HAP-1 (cell line): ENCODE data around the gene SLBP.

Experiments used
- DNase-seq, 2 experiments: peaks; one replicate each; pipeline ENCODE4 v3.0.0-alpha.2; 2016 to 2020; ENCODE audit warnings: low spot score in 2 of 2
- H3K27me3 ChIP-seq: fragments of 250-450 bp; sonication (Bioruptor Pico); 2 replicates; pipeline ENCODE4 v1.5.1; 2020; ENCODE audit warnings: low read depth, mild to moderate bottlenecking, moderate library complexity
- H3K36me3 ChIP-seq: fragments of 250-450 bp; sonication (Bioruptor Pico); replicated peaks from 2 replicates; pipeline ENCODE4 v1.5.1; 2020; ENCODE audit warnings: mild to moderate bottlenecking
- H3K4me1 ChIP-seq: fragments of 250-450 bp; sonication (Bioruptor Pico); 2 replicates; pipeline ENCODE4 v1.5.1; 2020; ENCODE audit warnings: mild to moderate bottlenecking
- H3K4me3 ChIP-seq: fragments of 250-450 bp; sonication (Bioruptor Pico); 2 replicates; pipeline ENCODE4 v1.5.1; 2020; ENCODE audit warnings: mild to moderate bottlenecking, moderate library complexity
- H3K9me3 ChIP-seq: fragments of 250-450 bp; sonication (Bioruptor Pico); 2 replicates; pipeline ENCODE4 v1.5.1; 2020; ENCODE audit warnings: mild to moderate bottlenecking, moderate library complexity
- in situ Hi-C: fragments of 300-500 bp; cut with MboI; formaldehyde crosslinking; loops from 3 replicates; pipeline ENCODE4 v1.14.3; 2020; ENCODE audit warnings: low sequenced_read_pairs, inconsistent platforms, mixed read lengths

SLBP gene

DNA sequence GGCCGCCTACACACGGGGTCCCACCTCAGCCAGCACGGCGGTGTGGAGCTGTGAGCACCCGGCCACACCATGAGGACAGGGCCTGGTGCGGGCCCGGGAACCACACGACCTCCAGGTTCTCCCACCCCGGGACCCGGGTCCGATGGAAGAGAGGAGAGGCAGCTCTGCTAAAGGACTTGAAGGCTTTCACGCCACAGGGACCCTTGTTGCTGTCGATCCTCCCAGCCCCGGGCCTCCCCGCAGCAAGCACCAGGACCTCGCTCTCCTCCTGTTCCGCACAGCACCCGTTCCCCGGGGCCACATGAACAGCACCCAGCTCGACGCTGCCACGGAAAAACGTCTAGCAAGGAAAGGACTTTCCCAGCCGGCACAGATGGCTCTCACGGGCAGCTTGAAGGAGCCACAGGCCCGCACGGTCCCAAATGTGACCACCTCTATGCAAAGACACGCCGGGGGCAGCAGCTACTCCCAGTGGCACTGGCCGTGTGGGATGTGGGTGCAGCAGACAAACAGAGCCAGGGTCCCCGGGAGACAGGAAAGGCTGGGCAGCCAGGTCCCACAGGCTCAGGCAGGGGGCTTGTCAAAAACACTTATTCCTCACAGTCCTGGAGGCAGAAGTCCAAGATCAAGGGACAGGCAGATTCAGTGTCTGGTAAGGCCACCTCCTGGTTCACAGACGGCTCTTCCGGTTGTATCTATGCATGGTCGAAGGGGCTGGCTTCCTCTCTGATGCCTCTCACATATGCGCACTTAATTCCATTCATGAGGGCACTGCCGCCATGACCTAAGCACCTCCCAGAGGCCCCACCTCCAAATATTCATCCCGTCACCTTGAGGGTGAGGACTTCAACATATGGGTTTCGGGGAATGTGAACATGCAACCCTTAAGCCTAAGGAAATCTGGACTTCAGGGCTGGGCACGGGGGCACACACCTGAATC is 52.7 kb downstream of the SLBP start:
- in situ Hi-C loops = no loop called here
- Histone ChIP-seq H3K36me3 (no peaks in the 10 kb centered on the region), H3K4me1 (no peaks in the 10 kb centered on the region), H3K4me3 (no peak overlapping the region), H3K9me3 (no peaks in the 10 kb centered on the region), H3K27me3 (no peaks in the 10 kb centered on the region)
- DNase-seq = no peak

DNA sequence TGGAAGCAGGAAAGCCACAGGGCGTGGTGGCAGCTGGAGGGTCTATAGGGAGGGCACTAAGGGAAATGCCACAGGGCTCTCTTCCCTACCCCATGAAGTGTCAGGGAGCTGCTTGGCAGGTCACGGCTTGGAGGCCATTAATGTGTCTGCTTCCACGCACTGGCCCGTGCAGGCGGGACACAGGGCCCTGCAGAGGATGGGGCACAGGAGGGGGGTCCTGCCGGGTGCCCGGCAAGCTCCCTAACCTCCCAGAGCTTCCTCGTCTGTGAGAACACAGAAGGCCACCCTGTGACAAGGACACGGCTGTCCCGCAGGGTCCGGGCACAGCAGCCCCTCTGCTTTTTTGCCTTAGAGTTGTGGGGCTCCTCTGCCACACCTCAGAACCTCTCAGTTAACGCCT is 53.5 kb downstream of the SLBP start:
- in situ Hi-C loops = no loop called here
- H3K4me1 ChIP-seq = no peaks in the 10 kb centered on the region
- no peak for DNase-seq
- no peaks in the 10 kb centered on the region for H3K9me3 ChIP-seq
- no peaks in the 10 kb centered on the region for H3K27me3 ChIP-seq
- H3K4me3 ChIP-seq = no peak overlapping the region
- no peaks in the 10 kb centered on the region for H3K36me3 ChIP-seq

- Histone ChIP-seq H3K36me3 (no peaks in the 10 kb centered on the region), H3K27me3 (no peaks in the 10 kb centered on the region), H3K4me1 (no peaks in the 10 kb centered on the region), H3K9me3 (no peaks in the 10 kb centered on the region), H3K4me3 (no peak overlapping the region)
- DNase-seq = no peak
- in situ Hi-C loops = no loop called here
Observed at GRCh38 chr4:1658146-1658545, 54.0 kb downstream of the SLBP start.

- no peak for DNase-seq
- H3K4me1 ChIP-seq = no peaks in the 10 kb centered on the region
- in situ Hi-C loops = no loop called here
- no peaks in the 10 kb centered on the region for H3K9me3 ChIP-seq
- no peak overlapping the region for H3K4me3 ChIP-seq
- H3K27me3 ChIP-seq = no peaks in the 10 kb centered on the region
- no peaks in the 10 kb centered on the region for H3K36me3 ChIP-seq
Observed at GRCh38 chr4:1656986-1657385, 55.1 kb downstream of the SLBP start.

GRCh38 chr4:1656132-1656531 is 56.0 kb downstream of the SLBP start:
- DNase-seq = no peak
- in situ Hi-C loops = no loop called here

DNA sequence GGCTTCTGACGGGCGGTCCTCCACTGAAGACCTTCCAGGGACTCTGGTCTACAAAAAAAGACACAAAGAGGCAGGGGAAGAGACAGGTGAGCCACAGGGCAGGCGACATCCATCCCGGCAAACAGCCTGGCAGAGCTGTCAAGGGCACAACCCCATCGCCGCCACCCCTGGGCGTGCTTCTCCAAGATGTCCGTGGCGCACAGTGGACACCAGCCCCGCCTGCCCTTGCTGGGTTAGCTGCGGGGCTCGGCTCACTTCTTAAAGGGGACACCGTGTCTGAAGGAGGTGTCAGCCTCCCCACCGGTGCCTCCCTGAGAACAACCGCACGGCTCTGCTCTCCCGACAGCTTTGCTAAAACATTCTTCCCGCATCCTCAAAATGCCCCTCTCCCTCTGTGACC is 56.4 kb downstream of the SLBP start:
- in situ Hi-C loops = no loop called here
- Histone ChIP-seq H3K4me1 (no peaks in the 10 kb centered on the region), H3K27me3 (no peaks in the 10 kb centered on the region), H3K36me3 (no peaks in the 10 kb centered on the region), H3K9me3 (no peaks in the 10 kb centered on the region), H3K4me3 (no peak overlapping the region)
- no peak for DNase-seq

More at GRCh38 chr4:1656132-1656531, 56.0 kb downstream of the SLBP start:
- no peaks in the 10 kb centered on the region for H3K36me3 ChIP-seq
- H3K9me3 ChIP-seq = no peaks in the 10 kb centered on the region
- H3K4me3 ChIP-seq = no peak overlapping the region
- no peaks in the 10 kb centered on the region for H3K4me1 ChIP-seq
- H3K27me3 ChIP-seq = no peaks in the 10 kb centered on the region

DNA sequence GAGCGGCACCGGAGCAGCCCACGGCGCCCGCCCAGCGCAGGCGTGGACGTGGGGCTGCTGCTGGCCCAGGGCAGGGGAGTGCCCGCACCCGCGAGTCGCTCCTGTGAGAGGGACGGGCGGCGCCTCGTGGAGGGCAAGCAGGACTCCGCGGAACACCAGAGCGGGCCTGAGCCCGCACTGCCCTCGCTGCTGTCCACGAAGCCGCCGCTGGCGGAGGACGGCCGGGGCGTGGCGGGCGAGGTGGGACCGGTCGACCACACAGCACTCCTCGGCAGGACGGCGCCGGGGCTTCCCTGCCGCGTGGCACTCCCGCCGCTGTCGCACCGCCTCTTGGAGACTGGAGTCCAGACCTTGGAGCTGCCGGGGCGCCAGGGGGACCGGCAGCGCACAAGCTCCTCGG is 57.0 kb downstream of the SLBP start:
- in situ Hi-C loops = no loop called here

GRCh38 chr4:1654216-1654955 is 57.7 kb downstream of the SLBP start:
- no peak for DNase-seq
- in situ Hi-C loops = no loop called here
- Histone ChIP-seq H3K4me3 (no peak overlapping the region), H3K27me3 (no peaks in the 10 kb centered on the region), H3K4me1 (no peaks in the 10 kb centered on the region), H3K9me3 (no peaks in the 10 kb centered on the region), H3K36me3 (no peaks in the 10 kb centered on the region)

More for the DNA sequence above, 57.0 kb downstream of the SLBP start:
- no peak for DNase-seq
- Histone ChIP-seq H3K4me3 (no peak overlapping the region), H3K9me3 (no peaks in the 10 kb centered on the region), H3K4me1 (no peaks in the 10 kb centered on the region), H3K36me3 (no peaks in the 10 kb centered on the region), H3K27me3 (no peaks in the 10 kb centered on the region)

DNA sequence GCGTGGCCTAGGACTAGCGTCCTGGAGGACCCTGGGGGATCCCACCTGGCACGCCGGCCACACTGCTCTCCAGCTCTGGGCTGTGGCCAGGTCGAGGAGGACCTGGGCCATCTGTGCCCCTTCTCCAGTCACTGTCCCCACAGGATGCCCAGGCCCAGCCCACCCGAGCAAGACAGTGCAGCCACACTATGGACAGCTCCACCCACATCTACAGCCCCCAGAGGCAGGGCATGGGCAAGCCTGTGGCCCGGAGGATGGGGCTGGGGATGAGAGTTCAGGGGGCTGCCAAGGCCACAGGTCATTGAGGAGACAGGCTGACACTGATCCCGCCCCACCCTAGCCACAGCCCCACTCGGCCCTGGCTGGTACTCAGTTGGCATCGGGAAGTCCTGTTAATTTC is 58.3 kb downstream of the SLBP start:
- Histone ChIP-seq H3K4me1 (no peaks in the 10 kb centered on the region), H3K36me3 (no peaks in the 10 kb centered on the region), H3K4me3 (no peak overlapping the region), H3K27me3 (no peaks in the 10 kb centered on the region), H3K9me3 (no peaks in the 10 kb centered on the region)
- no peak for DNase-seq
- in situ Hi-C loops = no loop called here

GRCh38 chr4:1652088-1652487 is 60.0 kb downstream of the SLBP start:
- H3K4me1 ChIP-seq = no peaks in the 10 kb centered on the region
- no peaks in the 10 kb centered on the region for H3K36me3 ChIP-seq
- DNase-seq = no peak
- no peaks in the 10 kb centered on the region for H3K9me3 ChIP-seq
- no peaks in the 10 kb centered on the region for H3K27me3 ChIP-seq
- H3K4me3 ChIP-seq = no peak overlapping the region
- in situ Hi-C loops = no loop called here

- Histone ChIP-seq H3K36me3 (no peaks in the 10 kb centered on the region), H3K9me3 (no peaks in the 10 kb centered on the region), H3K4me3 (no peak overlapping the region), H3K4me1 (no peaks in the 10 kb centered on the region), H3K27me3 (no peaks in the 10 kb centered on the region)
- in situ Hi-C loops = no loop called here
- DNase-seq = no peak
Observed at GRCh38 chr4:1651609-1652008, 60.5 kb downstream of the SLBP start.

GRCh38 chr4:1648962-1649361 is 63.2 kb downstream of the SLBP start:
- Histone ChIP-seq H3K36me3 (no peaks in the 10 kb centered on the region), H3K9me3 (no peaks in the 10 kb centered on the region), H3K4me1 (no peaks in the 10 kb centered on the region), H3K4me3 (no peak overlapping the region), H3K27me3 (no peaks in the 10 kb centered on the region)
- no peak for DNase-seq
- in situ Hi-C loops = loop anchor here (25.0 kb wide), 2 partner anchors 287 to 512 kb away; no protein-coding TSS in a partner anchor

DNA sequence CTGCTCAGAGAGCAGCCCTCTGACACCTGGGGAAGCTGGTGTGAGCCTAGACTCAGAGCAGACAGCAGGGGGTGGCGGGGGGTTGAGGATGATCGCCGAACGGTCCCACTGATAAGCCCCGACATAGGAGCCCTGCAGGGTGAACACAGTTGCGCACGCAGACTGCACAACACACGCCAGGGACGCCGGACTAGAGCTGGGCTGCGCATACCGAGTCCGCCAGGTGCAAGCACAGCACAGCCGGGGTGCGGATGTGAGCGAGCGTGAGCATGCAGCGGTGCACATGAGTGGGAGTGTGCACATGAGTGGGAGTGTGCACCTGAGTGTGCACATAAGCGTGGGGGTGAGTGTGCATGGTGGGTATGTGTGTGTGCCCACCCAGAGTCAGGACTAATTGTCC is 64.7 kb downstream of the SLBP start:
- Histone ChIP-seq H3K36me3 (no peaks in the 10 kb centered on the region), H3K27me3 (no peaks in the 10 kb centered on the region), H3K9me3 (no peaks in the 10 kb centered on the region), H3K4me3 (no peak overlapping the region), H3K4me1 (no peaks in the 10 kb centered on the region)
- in situ Hi-C loops = loop anchor here (25.0 kb wide), 2 partner anchors 285 to 510 kb away; no protein-coding TSS in a partner anchor
- DNase-seq = no peak

DNA sequence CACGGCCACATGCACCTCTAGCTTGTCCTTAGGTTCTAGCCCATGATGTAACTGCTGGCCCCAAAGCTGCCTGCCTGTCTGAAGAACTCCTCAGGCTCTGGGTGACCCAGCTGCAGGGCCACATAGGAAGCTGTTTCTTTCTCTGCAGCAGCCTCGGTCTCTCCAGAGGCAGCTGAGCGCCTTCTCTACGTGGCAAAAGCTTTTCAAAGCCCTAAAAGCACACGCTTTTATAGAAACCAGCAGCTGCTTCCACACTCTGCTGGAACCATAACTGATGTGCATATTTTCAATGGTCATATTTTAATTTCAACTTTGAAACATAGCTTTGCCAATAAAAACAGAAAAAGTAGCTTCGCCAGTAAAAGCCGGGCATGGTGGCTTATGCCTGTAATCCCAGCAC is 65.4 kb downstream of the SLBP start:
- Histone ChIP-seq H3K4me1 (no peaks in the 10 kb centered on the region), H3K4me3 (no peak overlapping the region), H3K27me3 (no peaks in the 10 kb centered on the region; the same call in 1 of the 2 replicates), H3K9me3 (no peaks in the 10 kb centered on the region), H3K36me3 (no peaks in the 10 kb centered on the region)
- in situ Hi-C loops = loop anchor here (25.0 kb wide), 2 partner anchors 284 to 509 kb away; no protein-coding TSS in a partner anchor
- no peak for DNase-seq
